H9 (cell line): ENCODE data around the gene SRSF4. TPM values are rescaled to one million over a fixed set of nuclear protein-coding genes. Genes with fewer than 3 reads are reported as not detected.

Experiments used
- DNase-seq: peaks from one replicate; pipeline ENCODE4 v3.0.0-alpha.2; 2017
- H2AFZ ChIP-seq: one replicate; pipeline ENCODE4 v1.6.1; 2013; ENCODE audit warnings: mild to moderate bottlenecking, low read length, control low read depth, moderate library complexity
- H2AK5ac ChIP-seq: 2 replicates; pipeline ENCODE4 v1.6.1; 2013; ENCODE audit warnings: low read length, control low read depth, mixed read lengths; ENCODE audit not compliant: insufficient read length
- H2BK120ac ChIP-seq: one replicate; pipeline ENCODE4 v1.6.1; 2013; ENCODE audit warnings: low read depth, mild to moderate bottlenecking, low read length, control low read depth, inconsistent platforms; ENCODE audit not compliant: poor library complexity, severe bottlenecking
- H2BK12ac ChIP-seq: 2 replicates; pipeline ENCODE4 v1.6.1; 2013; ENCODE audit warnings: low read length, control low read depth, mixed read lengths, low read depth; ENCODE audit not compliant: insufficient read length
- H2BK15ac ChIP-seq: 2 replicates; pipeline ENCODE4 v1.6.1; 2013; ENCODE audit warnings: low read depth, low read length, control low read depth
- H2BK20ac ChIP-seq: one replicate; pipeline ENCODE4 v1.6.1; 2013; ENCODE audit warnings: low read depth, mild to moderate bottlenecking, low read length, control low read depth, inconsistent platforms; ENCODE audit not compliant: poor library complexity, severe bottlenecking
- H2BK5ac ChIP-seq: 2 replicates; pipeline ENCODE4 v1.6.1; 2013; ENCODE audit warnings: low read length, control low read depth, mixed read lengths; ENCODE audit not compliant: insufficient read length
- H3K14ac ChIP-seq: 2 replicates; pipeline ENCODE4 v1.6.1; 2013; ENCODE audit warnings: low read length, control low read depth; ENCODE audit not compliant: insufficient read depth
- H3K18ac ChIP-seq: 2 replicates; pipeline ENCODE4 v1.6.1; 2013; ENCODE audit warnings: low read depth, mild to moderate bottlenecking, mixed read lengths, low read length, control low read depth; ENCODE audit not compliant: insufficient read length
- H3K23ac ChIP-seq: 2 replicates; pipeline ENCODE4 v1.6.1; 2013; ENCODE audit warnings: low read length, control low read depth, mixed read lengths, low read depth; ENCODE audit not compliant: insufficient read length
- H3K23me2 ChIP-seq: 2 replicates; pipeline ENCODE4 v1.6.1; 2013; ENCODE audit warnings: low read depth, mild to moderate bottlenecking, mixed read lengths, low read length, control low read depth; ENCODE audit not compliant: insufficient read length, poor library complexity, severe bottlenecking
- H3K27ac ChIP-seq: 2 replicates; pipeline ENCODE4 v1.5.1; 2013; ENCODE audit warnings: low read length, control low read depth, mixed read lengths, low read depth; ENCODE audit not compliant: insufficient read length
- H3K27me3 ChIP-seq: 2 replicates; pipeline ENCODE4 v1.6.1; 2013; ENCODE audit warnings: low read length, control low read depth, inconsistent platforms; ENCODE audit not compliant: insufficient read depth
- H3K4ac ChIP-seq: 2 replicates; pipeline ENCODE4 v1.6.1; 2013; ENCODE audit warnings: low read depth, mild to moderate bottlenecking, control low read depth, inconsistent platforms, low read length, moderate library complexity
- H3K4me1 ChIP-seq: 2 replicates; pipeline ENCODE4 v1.6.1; 2013; ENCODE audit warnings: low read length, control low read depth, inconsistent platforms; ENCODE audit not compliant: insufficient read depth
- H3K4me2 ChIP-seq: 2 replicates; pipeline ENCODE4 v1.6.1; 2013; ENCODE audit warnings: low read length, control low read depth, mixed read lengths; ENCODE audit not compliant: insufficient read length, insufficient read depth
- H3K56ac ChIP-seq: 2 replicates; pipeline ENCODE4 v1.6.1; 2013; ENCODE audit warnings: low read depth, mild to moderate bottlenecking, mixed read lengths, low read length, control low read depth; ENCODE audit not compliant: insufficient read length
- H3K79me1 ChIP-seq: 2 replicates; pipeline ENCODE4 v1.6.1; 2013; ENCODE audit warnings: low read depth, mild to moderate bottlenecking, moderate library complexity, low read length, control low read depth, inconsistent platforms; ENCODE audit not compliant: insufficient read depth, poor library complexity, severe bottlenecking
- H3K79me2 ChIP-seq: 2 replicates; pipeline ENCODE4 v1.6.1; 2013; ENCODE audit warnings: low read length, control low read depth, inconsistent platforms; ENCODE audit not compliant: insufficient read depth
- H3K9ac ChIP-seq: 2 replicates; pipeline ENCODE4 v1.6.1; 2013; ENCODE audit warnings: low read length, control low read depth, mixed read lengths; ENCODE audit not compliant: insufficient read length; ENCODE audit errors: extremely low read depth
- H3K9me3 ChIP-seq: one replicate; pipeline ENCODE4 v1.6.1; 2013; ENCODE audit warnings: low read depth, low read length, inconsistent platforms; ENCODE audit not compliant: control insufficient read depth
- H3T11ph ChIP-seq: one replicate; pipeline ENCODE4 v1.6.1; 2013; ENCODE audit warnings: mild to moderate bottlenecking, low read length, control low read depth, inconsistent platforms
- H4K20me1 ChIP-seq: one replicate; pipeline ENCODE4 v1.6.1; 2013; ENCODE audit not compliant: control insufficient read depth, insufficient read length, insufficient read depth
- H4K5ac ChIP-seq: 2 replicates; pipeline ENCODE4 v1.6.1; 2013; ENCODE audit warnings: low read depth, mild to moderate bottlenecking, mixed read lengths, low read length, control low read depth; ENCODE audit not compliant: insufficient read length
- H4K8ac ChIP-seq: replicated peaks from 2 replicates; pipeline ENCODE4 v1.6.1; 2013; ENCODE audit warnings: low read length, control low read depth, mixed read lengths, low read depth; ENCODE audit not compliant: insufficient read length
- H4K91ac ChIP-seq: 2 replicates; pipeline ENCODE4 v1.6.1; 2013; ENCODE audit warnings: low read depth, mild to moderate bottlenecking, moderate library complexity, mixed read lengths, low read length, control low read depth; ENCODE audit not compliant: insufficient read length
- H3K27ac Mint-ChIP-seq, 3 experiments: 2 replicates in 2 of 3; 3 replicates in 1 of 3; pipeline ENCODE4 v1.8.0; 2020 to 2021; ENCODE audit warnings: mixed read lengths in 3 of 3, mild to moderate bottlenecking in 1 of 3, moderate library complexity in 1 of 3
- H3K27me3 Mint-ChIP-seq: 2 replicates; pipeline ENCODE4 v1.8.0; 2021; ENCODE audit warnings: low read depth, mild to moderate bottlenecking, moderate library complexity, mixed read lengths
- H3K36me3 Mint-ChIP-seq, 3 experiments: 2 replicates in 2 of 3; 3 replicates in 1 of 3; pipeline ENCODE4 v1.8.0; 2020 to 2021; ENCODE audit warnings: low read depth in 3 of 3, mixed read lengths in 3 of 3; ENCODE audit not compliant: insufficient read depth in 1 of 3
- H3K4me1 Mint-ChIP-seq, 2 experiments: 2 replicates each; pipeline ENCODE4 v1.8.0; 2020; ENCODE audit warnings: mixed read lengths in 2 of 2
- H3K4me3 Mint-ChIP-seq, 2 experiments: 2 replicates in 1 of 2; 3 replicates in 1 of 2; pipeline ENCODE4 v1.8.0; 2020 to 2021; ENCODE audit warnings: mild to moderate bottlenecking in 2 of 2, mixed read lengths in 2 of 2, moderate library complexity in 1 of 2
- H3K9me3 Mint-ChIP-seq, 2 experiments: 2 replicates in 1 of 2; 3 replicates in 1 of 2; pipeline ENCODE4 v1.8.0; 2020; ENCODE audit warnings: mild to moderate bottlenecking in 2 of 2, mixed read lengths in 2 of 2, moderate library complexity in 1 of 2
- CTCF ChIP-seq: fragments of 200-600 bp; sonication (generic); conservative IDR thresholded peaks from 3 replicates; pipeline ENCODE4 v1.8.0; 2021; ENCODE audit warnings: antibody characterized with exemption, mild to moderate bottlenecking
- WGBS: extraction: QIAGEN DNeasy Blood & Tissue Kit; methylation state at CpG from one replicate; pipeline ENCODE4 v1.1.7; 2013; ENCODE audit warnings: missing lambda C conversion rate, low lambda C conversion rate, mixed read lengths; ENCODE audit not compliant: insufficient read length; ENCODE audit errors: extremely low coverage; 5-methylcytosine and 5-hydroxymethylcytosine counted together
- total RNA-seq: library from RNA; stranded (reverse); gene quantifications from 2 replicates; pipeline ENCODE4 v1.2.1, GENCODE V29; 2021

SRSF4 gene
- total RNA-seq, 1 experiment from 2014 or later, result 90.6 TPM

GRCh38 chr1:29144178-29144577, 37.5 kb downstream of the SRSF4 start:
- Histone ChIP-seq H3K9ac (no peak overlapping the region), H2BK5ac (no peak overlapping the region), H3K23ac (no peak overlapping the region), H4K5ac (no peak overlapping the region), H3K4me2 (no peak overlapping the region), H3K79me2 (no peaks in the 10 kb centered on the region), H3K14ac (no peak overlapping the region), H2AK5ac (no peak overlapping the region), H3K23me2 (no peaks in the 10 kb centered on the region), H2BK20ac (no peak overlapping the region), H2BK15ac (no peak overlapping the region), H3K27me3 (no peaks in the 10 kb centered on the region), H3T11ph (no peak overlapping the region), H3K4me1 (no peaks in the 10 kb centered on the region), H3K79me1 (no peaks in the 10 kb centered on the region), H2BK12ac (no peak overlapping the region), H3K18ac (no peak overlapping the region), H4K20me1 (peaks cover 3% of the 10 kb centered on the region), H4K91ac (no peak overlapping the region), H2AFZ (no peak overlapping the region), H3K4ac (no peak overlapping the region), H2BK120ac (no peak overlapping the region), H4K8ac (no peak overlapping the region), H3K9me3 (no peaks in the 10 kb centered on the region), H3K56ac (no peak overlapping the region), H3K27ac (no peak overlapping the region)
- no peaks in the 10 kb centered on the region for H3K9me3 Mint-ChIP-seq
- no CpG with 5 or more reads among the region's 2 CpGs for WGBS
- no peaks in the 10 kb centered on the region; a peak in 1 of 4 replicates for H3K4me1 Mint-ChIP-seq
- no peaks in the 10 kb centered on the region for H3K27me3 Mint-ChIP-seq
- no peak overlapping the region for H3K27ac Mint-ChIP-seq
- TF ChIP-seq CTCF, result no peak
- no peak overlapping the region for H3K4me3 Mint-ChIP-seq
- no peak for DNase-seq
- peaks cover 33 to 64% (median 49%) of the 10 kb centered on the region in 3 experiments; a peak in 6 of 7 replicates for H3K36me3 Mint-ChIP-seq
